ENCODE measurements around the gene PTPRG. TPM values are rescaled to one million over a fixed set of nuclear protein-coding genes. Genes with fewer than 3 reads are reported as not detected.
A peak's percentile ranks its signal among the peaks of the same experiment; 100 is the strongest.
"Not testable (repeated sequence)": the region's sequence is repeated elsewhere in the genome, so short reads cannot be mapped to it uniquely, and the experiment has no call there.

Gene PTPRG
- total RNA-seq, 3 donors from 2014 or later, result 28.9 to 54.7 (median 40.4) TPM

DNA sequence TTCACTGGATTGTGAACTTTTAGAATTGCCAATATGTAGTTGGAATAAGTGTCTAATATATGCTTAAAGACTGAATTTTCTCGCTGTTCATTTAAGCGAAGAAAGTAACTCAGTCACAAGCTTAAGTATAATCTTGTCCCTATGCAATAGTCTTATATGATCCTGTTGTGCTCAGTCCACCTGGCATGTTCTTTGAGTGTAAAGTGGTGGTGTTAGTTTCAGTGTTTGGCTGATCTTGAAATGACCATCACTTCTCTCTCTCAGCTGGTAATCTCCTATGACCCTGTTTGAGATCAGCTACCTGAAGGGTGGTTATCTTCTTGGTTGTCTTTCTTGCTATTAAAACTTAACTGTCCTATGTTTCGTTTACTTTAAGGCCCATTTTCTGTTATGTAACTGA lies 197.5 kb downstream of the PTPRG start:
- Histone ChIP-seq H3K4me3 (no peak overlapping the region), H3K4me1 (ENCODE audit: low read depth) (no peaks in the 10 kb centered on the region), H3K36me3 (ENCODE audit: low read depth) (no peaks in the 10 kb centered on the region), H3K9me3 (no peaks in the 10 kb centered on the region)
- ATAC-seq (no peak), DNase-seq (no peak)
- TF ChIP-seq, protein P1, sequence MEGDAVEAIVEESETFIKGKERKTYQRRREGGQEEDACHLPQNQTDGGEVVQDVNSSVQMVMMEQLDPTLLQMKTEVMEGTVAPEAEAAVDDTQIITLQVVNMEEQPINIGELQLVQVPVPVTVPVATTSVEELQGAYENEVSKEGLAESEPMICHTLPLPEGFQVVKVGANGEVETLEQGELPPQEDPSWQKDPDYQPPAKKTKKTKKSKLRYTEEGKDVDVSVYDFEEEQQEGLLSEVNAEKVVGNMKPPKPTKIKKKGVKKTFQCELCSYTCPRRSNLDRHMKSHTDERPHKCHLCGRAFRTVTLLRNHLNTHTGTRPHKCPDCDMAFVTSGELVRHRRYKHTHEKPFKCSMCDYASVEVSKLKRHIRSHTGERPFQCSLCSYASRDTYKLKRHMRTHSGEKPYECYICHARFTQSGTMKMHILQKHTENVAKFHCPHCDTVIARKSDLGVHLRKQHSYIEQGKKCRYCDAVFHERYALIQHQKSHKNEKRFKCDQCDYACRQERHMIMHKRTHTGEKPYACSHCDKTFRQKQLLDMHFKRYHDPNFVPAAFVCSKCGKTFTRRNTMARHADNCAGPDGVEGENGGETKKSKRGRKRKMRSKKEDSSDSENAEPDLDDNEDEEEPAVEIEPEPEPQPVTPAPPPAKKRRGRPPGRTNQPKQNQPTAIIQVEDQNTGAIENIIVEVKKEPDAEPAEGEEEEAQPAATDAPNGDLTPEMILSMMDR (IDR thresholded peaks at IDR 0.05), result no peak
- intact Hi-C loops (cut with DNase I, micrococcal nuclease), result no loop called here

DNA sequence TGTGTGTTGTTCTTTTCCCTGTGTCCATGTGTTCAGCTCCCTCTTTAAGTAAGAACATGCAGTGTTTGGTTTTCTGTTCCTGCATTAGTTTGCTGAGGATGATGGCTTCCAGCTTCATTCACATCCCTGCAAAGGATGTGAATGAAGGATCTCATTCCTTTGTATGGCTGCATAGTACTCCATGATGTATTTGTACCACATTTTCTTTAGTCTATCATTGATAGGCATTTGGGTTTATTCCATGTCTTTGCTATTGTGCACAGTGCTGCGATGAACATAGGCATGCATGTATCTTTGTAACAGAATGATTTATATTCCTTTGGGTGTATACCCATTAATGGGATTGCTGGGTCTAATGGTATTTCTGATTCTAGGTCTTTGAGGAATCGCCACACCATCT lies 199.4 kb downstream of the PTPRG start:
- intact Hi-C loops (cut with DNase I, micrococcal nuclease); DNase-seq; ATAC-seq; H3K36me3 ChIP-seq (ENCODE audit: low read depth); H3K9me3 ChIP-seq; H3K4me3 ChIP-seq; H3K4me1 ChIP-seq (ENCODE audit: low read depth): not testable (repeated sequence)

DNA sequence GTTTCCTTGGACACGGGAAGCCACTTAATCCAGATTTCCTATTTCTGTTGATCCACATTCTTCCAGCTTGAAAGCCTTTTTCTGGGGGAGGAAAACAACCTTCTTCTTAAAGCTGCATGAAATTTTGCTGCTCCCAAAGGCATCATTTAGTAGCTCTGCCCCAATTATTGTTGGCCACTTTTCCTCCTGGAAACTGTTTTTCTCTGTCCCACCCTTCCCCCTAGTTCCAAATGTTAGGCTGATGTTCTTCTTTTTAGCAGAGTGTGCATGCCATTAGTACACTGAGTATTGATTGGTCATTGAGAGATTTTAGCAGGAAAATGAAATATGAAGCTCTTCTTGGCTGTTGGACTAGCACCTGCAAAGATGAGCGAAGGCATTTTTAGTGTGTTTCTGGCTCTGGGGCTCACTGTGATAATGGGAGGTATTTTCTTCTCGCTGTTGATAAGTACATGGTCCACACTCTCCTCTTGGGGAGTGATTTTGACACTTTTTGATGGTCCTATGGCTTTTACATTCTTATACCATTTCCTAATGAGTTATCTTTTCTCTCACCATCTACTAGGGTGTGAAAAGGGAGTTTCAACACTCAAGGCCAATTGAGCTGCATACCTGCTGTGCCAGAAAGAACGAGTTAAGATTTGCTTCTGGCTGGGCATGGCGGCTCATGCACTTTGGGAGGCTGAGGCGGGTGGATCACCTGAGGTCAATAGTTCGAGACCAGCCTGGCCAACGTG lies 200.5 kb downstream of the PTPRG start:
- Histone ChIP-seq H3K36me3 (ENCODE audit: low read depth) (no peaks in the 10 kb centered on the region), H3K4me1 (ENCODE audit: low read depth) (no peaks in the 10 kb centered on the region), H3K4me3 (no peak overlapping the region), H3K9me3 (no peaks in the 10 kb centered on the region)
- intact Hi-C loops (cut with DNase I, micrococcal nuclease), result no loop called here
- TF ChIP-seq, protein P1 (IDR thresholded peaks at IDR 0.05), result no peak
- ATAC-seq, result no peak
- DNase-seq, result no peak

DNA sequence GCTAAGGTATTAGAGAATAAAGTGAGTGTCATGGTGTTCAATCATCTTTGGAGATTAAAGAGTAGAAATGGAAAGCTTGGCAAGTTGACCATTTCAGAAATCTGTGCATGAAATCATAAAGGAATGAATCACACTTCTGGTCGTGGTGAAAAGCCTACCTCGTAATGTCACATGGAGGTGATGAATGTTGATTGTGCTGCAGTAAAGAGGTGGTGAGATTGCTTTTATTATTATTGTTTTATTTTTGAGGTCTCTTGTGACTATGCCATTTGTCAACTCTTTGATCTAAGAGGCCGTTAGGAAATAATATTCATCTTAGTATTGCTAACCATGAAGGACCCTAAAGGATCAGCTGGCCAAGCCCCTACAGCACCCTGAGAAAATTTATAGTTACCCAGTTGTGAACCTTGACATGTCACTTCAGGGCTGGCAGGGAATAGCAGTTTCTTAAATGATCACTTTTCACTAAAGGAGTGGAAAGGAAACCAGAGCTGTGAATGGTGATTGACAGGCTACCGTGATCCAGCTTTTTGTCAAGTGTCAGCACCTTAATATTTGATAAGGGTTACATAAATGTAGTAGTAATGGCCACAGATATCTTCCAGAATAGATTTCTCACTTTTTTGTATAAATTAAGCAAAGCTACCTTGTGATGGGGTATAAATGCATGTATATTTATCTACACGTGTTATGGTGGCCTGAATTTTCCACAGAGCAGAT lies 203.9 kb downstream of the PTPRG start:
- TF ChIP-seq, protein P1 (IDR thresholded peaks at IDR 0.05), result no peak
- ATAC-seq, result peak; percentile 64
- intact Hi-C loops (cut with DNase I, micrococcal nuclease), result no loop called here
- no peak for DNase-seq
- no peaks in the 10 kb centered on the region for H3K9me3 ChIP-seq
- H3K4me3 ChIP-seq, result no peak overlapping the region
- no peaks in the 10 kb centered on the region for H3K36me3 ChIP-seq (ENCODE audit: low read depth)
- H3K4me1 ChIP-seq (ENCODE audit: low read depth), result peaks cover 3% of the 10 kb centered on the region

DNA sequence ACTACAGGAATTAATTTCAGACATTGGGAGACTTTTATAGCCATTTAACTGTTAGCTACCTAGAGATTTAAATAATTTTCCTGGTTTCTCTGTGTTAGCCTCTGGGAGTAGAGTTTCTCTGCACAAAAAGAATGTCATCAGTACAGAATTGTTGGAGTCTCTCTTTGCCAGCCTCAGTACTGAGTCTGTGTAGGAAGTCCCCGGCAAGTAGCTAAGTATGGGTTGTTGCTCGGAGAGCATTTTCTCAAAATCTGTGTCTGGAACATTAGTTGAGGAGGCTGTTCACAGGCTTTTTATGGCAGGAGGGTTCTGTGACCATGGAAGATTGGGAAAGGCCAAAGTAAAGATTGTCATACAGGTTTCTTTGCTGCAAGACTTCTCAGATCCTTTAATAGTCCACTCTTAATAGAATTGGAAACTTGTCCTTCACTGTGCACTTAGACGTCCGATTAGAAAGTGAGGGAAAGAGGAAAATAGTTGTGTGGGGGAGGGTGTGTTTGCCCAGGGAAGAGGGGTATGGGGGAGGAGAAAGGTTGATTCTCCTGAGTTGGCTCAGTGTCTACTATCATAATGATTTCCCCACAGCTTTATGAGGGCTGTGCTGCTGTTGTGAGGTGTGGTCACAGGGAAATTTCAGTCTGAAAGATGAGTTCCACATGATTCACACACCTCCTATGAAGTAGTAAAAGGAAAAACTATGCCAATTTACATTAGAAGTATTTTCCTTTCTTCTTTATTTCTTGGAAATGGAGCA lies 207.1 kb downstream of the PTPRG start:
- peak in 1 of 3 donors; percentile 35 for DNase-seq
- H3K4me3 ChIP-seq, result no peak overlapping the region
- H3K36me3 ChIP-seq (ENCODE audit: low read depth), result no peaks in the 10 kb centered on the region
- intact Hi-C loops (cut with DNase I, micrococcal nuclease), result no loop called here
- peak; percentile 97 for ATAC-seq
- peaks cover 3% of the 10 kb centered on the region for H3K4me1 ChIP-seq (ENCODE audit: low read depth)
- no peaks in the 10 kb centered on the region for H3K9me3 ChIP-seq
- TF ChIP-seq, protein P1 (IDR thresholded peaks at IDR 0.05), result no peak

All from mucosa of descending colon (tissue), 3 donors.